K562 (cell line): ENCODE data around the gene TRMT2A. TPM values are rescaled to one million over a fixed set of nuclear protein-coding genes. Genes with fewer than 3 reads are reported as not detected.

Source experiments
- BCOR ChIP-seq: fragments of 450-650 bp; IDR thresholded peaks from 2 replicates; pipeline ENCODE4 v1.6.1; 2016
- EP300 ChIP-seq: IDR thresholded peaks from 2 replicates; pipeline ENCODE4 v1.6.1; 2012; ENCODE audit warnings: low read length, improper control_type of control experiment
- HDAC8 ChIP-seq: fragments of 450-650 bp; IDR thresholded peaks from 2 replicates; pipeline ENCODE4 v1.6.1; 2016; ENCODE audit warnings: mild to moderate bottlenecking, missing genetic modification characterization, moderate library complexity, missing compliant biosample characterization
- HOXB6 ChIP-seq: fragments of 250-450 bp; sonication (Bioruptor Pico); IDR thresholded peaks from 2 replicates; pipeline ENCODE4 v1.5.1; 2022; ENCODE audit warnings: mild to moderate bottlenecking, borderline replicate concordance
- LEF1 ChIP-seq: fragments of 450-650 bp; IDR thresholded peaks from 2 replicates; pipeline ENCODE4 v1.6.1; 2016; ENCODE audit warnings: mild to moderate bottlenecking
- MYNN ChIP-seq, 2 experiments: sonication (generic); formaldehyde crosslinking in 1 of 2; IDR thresholded peaks; 2 replicates each; pipeline versions ENCODE4 v1.5.0 to v1.6.1; 2016 to 2020; ENCODE audit warnings: antibody characterized with exemption in 1 of 2, missing genetic modification reagents in 1 of 2
- RBM17 ChIP-seq: fragments of 200-400 bp; formaldehyde crosslinking; IDR thresholded peaks from 2 replicates; pipeline ENCODE4 v1.6.1; 2017; ENCODE audit warnings: low read depth, mild to moderate bottlenecking, low read length, borderline replicate concordance
- ZC3H11A ChIP-seq: IDR thresholded peaks from 2 replicates; pipeline ENCODE4 v1.6.1; 2012; ENCODE audit warnings: low read depth, low read length, improper control_type of control experiment
- ZNF444 ChIP-seq: fragments of 250-450 bp; sonication (Bioruptor Pico); IDR thresholded peaks from 2 replicates; pipeline ENCODE4 v1.4.0; 2020; ENCODE audit warnings: mild to moderate bottlenecking, moderate library complexity
- ZNF830 ChIP-seq: fragments of 250-450 bp; sonication (Bioruptor Pico); IDR thresholded peaks from 2 replicates; pipeline ENCODE4 v1.5.0; 2021; ENCODE audit warnings: mild to moderate bottlenecking
- polyA plus RNA-seq, 8 experiments: library from polyadenylated mRNA; depleted of rRNA in 4 of 8; stranded (reverse) in 5 of 8; unstranded in 3 of 8; fragments of >200 nt; fragmentation: Nextera tagmentation in 2 of 8; fragmentation: Illumina TruSeq in 1 of 8; extraction: Ambion mirVana in 2 of 8; extraction: Trizol in 1 of 8; gene quantifications; 2 replicates each; pipeline versions ENCODE4 v1.2.1 to v1.2.3, GENCODE V29; 2011 to 2014; ENCODE audit warnings: inconsistent platforms in 1 of 8, missing spikeins in 1 of 8
- total RNA-seq, 7 experiments: library from RNA; depleted of rRNA in 6 of 7; stranded (reverse); fragments of >200 nt in 6 of 7; fragmentation: Illumina TruSeq in 2 of 7; extraction: Trizol in 2 of 7; gene quantifications; 2 replicates each; pipeline versions ENCODE4 v1.2.1 to v1.2.3, GENCODE V29; 2011 to 2021; ENCODE audit warnings: low replicate concordance in 1 of 7
- TF ChIP-seq, protein P1 (sequence below), 2 experiments: fragments of 450-650 bp in 1 of 2; sonication (generic) in 1 of 2; formaldehyde crosslinking in 1 of 2; IDR thresholded peaks; 2 replicates each; pipeline versions ENCODE4 v1.7.1 to v1.9.0; 2016 to 2022; ENCODE audit warnings: inconsistent platforms in 1 of 2, mild to moderate bottlenecking in 1 of 2, missing genetic modification reagents in 1 of 2
- TF ChIP-seq, protein P2 (sequence below): fragments of 450-650 bp; conservative IDR thresholded peaks from 2 replicates; pipeline ENCODE4 v1.6.1; 2016; ENCODE audit warnings: missing genetic modification characterization, low read depth, mild to moderate bottlenecking, missing compliant biosample characterization, moderate library complexity
- TF ChIP-seq, protein P3 (sequence below): fragments of 250-450 bp; sonication (Bioruptor Pico); IDR thresholded peaks from 2 replicates; pipeline ENCODE4 v1.8.0; 2022; ENCODE audit warnings: moderate library complexity, mild to moderate bottlenecking, inconsistent platforms
- TF ChIP-seq, protein P4 (sequence below), 2 experiments: fragments of 200-800 bp in 1 of 2; sonication (Bioruptor generic) in 1 of 2; sonication (generic) in 1 of 2; formaldehyde crosslinking in 1 of 2; IDR thresholded peaks in 1 of 2; conservative IDR thresholded peaks in 1 of 2; 2 replicates each; pipeline versions ENCODE4 v1.5.0 to v1.6.1; 2016 to 2020; ENCODE audit warnings: missing compliant biosample characterization in 1 of 2, missing genetic modification characterization in 1 of 2, missing genetic modification reagents in 1 of 2

TRMT2A gene
- total and polyA plus RNA-seq, 9 of the 15 experiments (the other 6 are each of a cell fraction or from before 2014, with no cell fraction given), result 1.6 to 265 (median 140) TPM

DNA sequence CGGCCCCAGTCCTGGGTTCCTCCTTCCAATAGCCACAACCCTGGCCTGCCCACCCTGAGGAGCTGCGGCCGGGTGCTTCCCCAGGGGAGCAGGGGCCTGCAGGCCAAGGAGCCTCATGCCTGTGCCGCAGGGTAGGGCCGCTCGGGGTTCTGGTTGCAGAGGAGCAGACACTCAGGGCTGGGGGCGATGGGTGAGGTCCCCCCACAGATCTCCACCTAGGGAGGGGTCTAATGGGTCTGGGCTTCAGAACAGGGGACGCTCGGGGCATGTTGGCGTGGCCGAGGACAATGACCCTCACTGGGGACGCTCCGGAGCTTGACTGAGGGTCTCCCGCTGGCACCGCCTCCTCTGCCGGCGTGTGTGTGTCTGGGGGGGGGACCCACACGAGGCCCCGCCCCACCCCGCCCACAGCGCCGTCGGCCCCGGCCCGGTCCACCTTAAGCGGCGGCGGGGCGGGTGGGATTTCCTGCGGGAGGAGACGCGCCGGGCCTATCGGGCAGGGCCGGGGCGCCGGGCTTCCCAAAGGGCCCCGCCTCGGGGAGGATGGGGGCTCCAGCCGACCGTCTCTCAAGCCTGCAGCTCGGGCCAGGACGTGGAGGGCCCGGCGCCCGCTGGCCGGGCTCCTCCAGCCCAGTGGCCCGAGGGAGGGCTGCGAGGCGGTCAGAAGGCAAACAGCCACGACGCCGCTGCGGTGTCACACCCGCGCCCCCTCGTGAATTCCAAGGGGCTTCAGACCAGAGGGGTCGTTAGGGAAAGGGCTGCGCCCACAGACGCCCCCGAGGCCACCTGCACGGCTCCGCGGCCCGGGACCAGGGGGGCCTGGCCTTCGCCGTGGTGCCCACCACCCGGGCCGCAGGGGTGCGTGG, 13.9 kb upstream of the TRMT2A start (continued):
- TF ChIP-seq, protein P1, sequence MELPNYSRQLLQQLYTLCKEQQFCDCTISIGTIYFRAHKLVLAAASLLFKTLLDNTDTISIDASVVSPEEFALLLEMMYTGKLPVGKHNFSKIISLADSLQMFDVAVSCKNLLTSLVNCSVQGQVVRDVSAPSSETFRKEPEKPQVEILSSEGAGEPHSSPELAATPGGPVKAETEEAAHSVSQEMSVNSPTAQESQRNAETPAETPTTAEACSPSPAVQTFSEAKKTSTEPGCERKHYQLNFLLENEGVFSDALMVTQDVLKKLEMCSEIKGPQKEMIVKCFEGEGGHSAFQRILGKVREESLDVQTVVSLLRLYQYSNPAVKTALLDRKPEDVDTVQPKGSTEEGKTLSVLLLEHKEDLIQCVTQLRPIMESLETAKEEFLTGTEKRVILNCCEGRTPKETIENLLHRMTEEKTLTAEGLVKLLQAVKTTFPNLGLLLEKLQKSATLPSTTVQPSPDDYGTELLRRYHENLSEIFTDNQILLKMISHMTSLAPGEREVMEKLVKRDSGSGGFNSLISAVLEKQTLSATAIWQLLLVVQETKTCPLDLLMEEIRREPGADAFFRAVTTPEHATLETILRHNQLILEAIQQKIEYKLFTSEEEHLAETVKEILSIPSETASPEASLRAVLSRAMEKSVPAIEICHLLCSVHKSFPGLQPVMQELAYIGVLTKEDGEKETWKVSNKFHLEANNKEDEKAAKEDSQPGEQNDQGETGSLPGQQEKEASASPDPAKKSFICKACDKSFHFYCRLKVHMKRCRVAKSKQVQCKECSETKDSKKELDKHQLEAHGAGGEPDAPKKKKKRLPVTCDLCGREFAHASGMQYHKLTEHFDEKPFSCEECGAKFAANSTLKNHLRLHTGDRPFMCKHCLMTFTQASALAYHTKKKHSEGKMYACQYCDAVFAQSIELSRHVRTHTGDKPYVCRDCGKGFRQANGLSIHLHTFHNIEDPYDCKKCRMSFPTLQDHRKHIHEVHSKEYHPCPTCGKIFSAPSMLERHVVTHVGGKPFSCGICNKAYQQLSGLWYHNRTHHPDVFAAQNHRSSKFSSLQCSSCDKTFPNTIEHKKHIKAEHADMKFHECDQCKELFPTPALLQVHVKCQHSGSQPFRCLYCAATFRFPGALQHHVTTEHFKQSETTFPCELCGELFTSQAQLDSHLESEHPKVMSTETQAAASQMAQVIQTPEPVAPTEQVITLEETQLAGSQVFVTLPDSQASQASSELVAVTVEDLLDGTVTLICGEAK (IDR thresholded peaks at IDR 0.05), result peak; percentile 67
- TF ChIP-seq, protein P1 (CRISPR knock-in tag; IDR thresholded peaks at IDR 0.05), result peak; percentile 63
- TF ChIP-seq MYNN (IDR thresholded peaks at IDR 0.05), result no peak
- peak; percentile 78 for TF ChIP-seq MYNN (CRISPR knock-in tag; IDR thresholded peaks at IDR 0.05)
- TF ChIP-seq, protein P2, sequence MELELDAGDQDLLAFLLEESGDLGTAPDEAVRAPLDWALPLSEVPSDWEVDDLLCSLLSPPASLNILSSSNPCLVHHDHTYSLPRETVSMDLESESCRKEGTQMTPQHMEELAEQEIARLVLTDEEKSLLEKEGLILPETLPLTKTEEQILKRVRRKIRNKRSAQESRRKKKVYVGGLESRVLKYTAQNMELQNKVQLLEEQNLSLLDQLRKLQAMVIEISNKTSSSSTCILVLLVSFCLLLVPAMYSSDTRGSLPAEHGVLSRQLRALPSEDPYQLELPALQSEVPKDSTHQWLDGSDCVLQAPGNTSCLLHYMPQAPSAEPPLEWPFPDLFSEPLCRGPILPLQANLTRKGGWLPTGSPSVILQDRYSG, result no peak
- peak; percentile 79; the same call in 1 of the 2 replicates for TF ChIP-seq HDAC8 (tag)
- TF ChIP-seq HOXB6 (CRISPR knock-in tag), result no peak
- TF ChIP-seq LEF1, result no peak
- TF ChIP-seq ZNF444, result 0 out of 2 replicates have a peak, but pooled peaks have one; percentile 24
- no peak for TF ChIP-seq ZNF830 (CRISPR knock-in tag)
- TF ChIP-seq, protein P3, sequence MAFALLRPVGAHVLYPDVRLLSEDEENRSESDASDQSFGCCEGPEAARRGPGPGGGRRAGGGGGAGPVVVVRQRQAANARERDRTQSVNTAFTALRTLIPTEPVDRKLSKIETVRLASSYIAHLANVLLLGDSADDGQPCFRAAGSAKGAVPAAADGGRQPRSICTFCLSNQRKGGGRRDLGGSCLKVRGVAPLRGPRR, result 0 out of 2 replicates have a peak, but pooled peaks have one; percentile 61
- 0 out of 2 replicates have a peak, but pooled peaks have one; percentile 8 for TF ChIP-seq BCOR
- TF ChIP-seq RBM17, result no peak
- TF ChIP-seq EP300, result no peak
- no peak for TF ChIP-seq ZC3H11A
- TF ChIP-seq, protein P4, sequence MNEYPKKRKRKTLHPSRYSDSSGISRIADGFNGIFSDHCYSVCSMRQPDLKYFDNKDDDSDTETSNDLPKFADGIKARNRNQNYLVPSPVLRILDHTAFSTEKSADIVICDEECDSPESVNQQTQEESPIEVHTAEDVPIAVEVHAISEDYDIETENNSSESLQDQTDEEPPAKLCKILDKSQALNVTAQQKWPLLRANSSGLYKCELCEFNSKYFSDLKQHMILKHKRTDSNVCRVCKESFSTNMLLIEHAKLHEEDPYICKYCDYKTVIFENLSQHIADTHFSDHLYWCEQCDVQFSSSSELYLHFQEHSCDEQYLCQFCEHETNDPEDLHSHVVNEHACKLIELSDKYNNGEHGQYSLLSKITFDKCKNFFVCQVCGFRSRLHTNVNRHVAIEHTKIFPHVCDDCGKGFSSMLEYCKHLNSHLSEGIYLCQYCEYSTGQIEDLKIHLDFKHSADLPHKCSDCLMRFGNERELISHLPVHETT (CRISPR knock-in tag; conservative IDR thresholded peaks at IDR 0.05 in 1 of 2, IDR thresholded peaks at IDR 0.05 in 1 of 2), result peak in 1 of 2 experiments; percentile 47; a peak in 2 of 4 replicates
